Thyroid gland (tissue), 4 donors: ENCODE results near the gene PCID2.

Source experiments
- CTCF ChIP-seq, 6 experiments: fragments of 200-600 bp in 3 of 6; fragments of 450-650 bp in 3 of 6; sonication (generic) in 3 of 6; IDR thresholded peaks; one replicate each; pipeline ENCODE4 v1.5.1; 2016 to 2019; ENCODE audit warnings: antibody characterized with exemption in 6 of 6, mild to moderate bottlenecking in 2 of 6, inconsistent platforms in 1 of 6, moderate library complexity in 1 of 6
- POLR2A ChIP-seq, 2 donors: fragments of 450-650 bp; IDR thresholded peaks; one replicate each; pipeline ENCODE4 v1.6.1; 2017; ENCODE audit warnings: antibody characterized with exemption in 2 of 2, mild to moderate bottlenecking in 2 of 2, moderate library complexity in 1 of 2

- TF ChIP-seq POLR2A (IDR thresholded peaks at IDR 0.05) (no peak), CTCF (IDR thresholded peaks at IDR 0.05) (no peak)
These were observed 30.1 kb upstream of the PCID2 start for GRCh38 chr13:113238536-113238935.
